ENCODE results near the gene PPM1H.

GRCh38 chr12:62766496-62766895 is 168.5 kb downstream of the PPM1H start:
- TF ChIP-seq CTCF (IDR thresholded peaks at IDR 0.05; ENCODE audit: borderline replicate concordance, extremely low read depth, low read length, poor library complexity, severe bottlenecking) = no peak
- TF ChIP-seq EZH2 (IDR thresholded peaks at IDR 0.05; ENCODE audit: borderline replicate concordance, low read depth, low read length, severe bottlenecking) = no peak
